ENCODE results near the gene HEPHL1.

Gene HEPHL1

GRCh38 chr11:94032066-94032465 lies 10.9 kb downstream of the HEPHL1 start:
- no peak for TF ChIP-seq FOXM1 (IDR thresholded peaks at IDR 0.05; ENCODE audit: borderline replicate concordance, low read depth)
- no peak for TF ChIP-seq RAD21 (IDR thresholded peaks at IDR 0.05; ENCODE audit: low read depth)
- TF ChIP-seq CREB1 (IDR thresholded peaks at IDR 0.05; ENCODE audit: low read depth), result no peak
- TF ChIP-seq YY1 (IDR thresholded peaks at IDR 0.05; ENCODE audit: low read depth), result no peak
- TF ChIP-seq REST (IDR thresholded peaks at IDR 0.05; ENCODE audit: low read depth), result no peak
- TF ChIP-seq MAX (IDR thresholded peaks at IDR 0.05), result no peak
- TF ChIP-seq NFIC (IDR thresholded peaks at IDR 0.05), result no peak
- TF ChIP-seq TEAD4 (IDR thresholded peaks at IDR 0.05), result no peak
- no peak for TF ChIP-seq EP300 (IDR thresholded peaks at IDR 0.05; ENCODE audit: borderline replicate concordance)
- TF ChIP-seq TAF1 (IDR thresholded peaks at IDR 0.05; ENCODE audit: low read depth), result no peak
- no peak for TF ChIP-seq USF1 (IDR thresholded peaks at IDR 0.05)
- no peak for TF ChIP-seq TCF12 (IDR thresholded peaks at IDR 0.05; ENCODE audit: low read depth)
- no peak for TF ChIP-seq EGR1 (IDR thresholded peaks at IDR 0.05)
- no peak for TF ChIP-seq ZBTB7A (IDR thresholded peaks at IDR 0.05; ENCODE audit: low read depth)
- no peak for TF ChIP-seq CEBPB (IDR thresholded peaks at IDR 0.05)

GRCh38 chr11:94032725-94033124 lies 11.6 kb downstream of the HEPHL1 start:
- TF ChIP-seq FOXM1 (IDR thresholded peaks at IDR 0.05; ENCODE audit: borderline replicate concordance, low read depth), result no peak
- TF ChIP-seq NFIC (IDR thresholded peaks at IDR 0.05), result no peak
- TF ChIP-seq CEBPB (IDR thresholded peaks at IDR 0.05), result no peak
- TF ChIP-seq MAX (IDR thresholded peaks at IDR 0.05), result no peak
- no peak for TF ChIP-seq REST (IDR thresholded peaks at IDR 0.05; ENCODE audit: low read depth)
- TF ChIP-seq TAF1 (IDR thresholded peaks at IDR 0.05; ENCODE audit: low read depth), result no peak
- no peak for TF ChIP-seq ZBTB7A (IDR thresholded peaks at IDR 0.05; ENCODE audit: low read depth)
- no peak for TF ChIP-seq TEAD4 (IDR thresholded peaks at IDR 0.05)
- TF ChIP-seq YY1 (IDR thresholded peaks at IDR 0.05; ENCODE audit: low read depth), result no peak
- TF ChIP-seq RAD21 (IDR thresholded peaks at IDR 0.05; ENCODE audit: low read depth), result no peak
- TF ChIP-seq USF1 (IDR thresholded peaks at IDR 0.05), result no peak
- no peak for TF ChIP-seq EGR1 (IDR thresholded peaks at IDR 0.05)
- TF ChIP-seq TCF12 (IDR thresholded peaks at IDR 0.05; ENCODE audit: low read depth), result no peak
- no peak for TF ChIP-seq EP300 (IDR thresholded peaks at IDR 0.05; ENCODE audit: borderline replicate concordance)
- no peak for TF ChIP-seq CREB1 (IDR thresholded peaks at IDR 0.05; ENCODE audit: low read depth)

GRCh38 chr11:94034207-94034606 lies 13.1 kb downstream of the HEPHL1 start:
- TF ChIP-seq ZBTB7A (IDR thresholded peaks at IDR 0.05; ENCODE audit: low read depth) (no peak), TCF12 (IDR thresholded peaks at IDR 0.05; ENCODE audit: low read depth) (no peak), CEBPB (IDR thresholded peaks at IDR 0.05) (no peak), REST (IDR thresholded peaks at IDR 0.05; ENCODE audit: low read depth) (no peak), RAD21 (IDR thresholded peaks at IDR 0.05; ENCODE audit: low read depth) (no peak)

- 0 out of 2 replicates have a peak, but pooled peaks have one; percentile 5 for TF ChIP-seq RAD21 (IDR thresholded peaks at IDR 0.05; ENCODE audit: low read depth)
- no peak for TF ChIP-seq EGR1 (IDR thresholded peaks at IDR 0.05)
Measured at GRCh38 chr11:94036096-94036495, 14.9 kb downstream of the HEPHL1 start.

- no peak for TF ChIP-seq CREB1 (IDR thresholded peaks at IDR 0.05; ENCODE audit: low read depth)
- TF ChIP-seq USF1 (IDR thresholded peaks at IDR 0.05), result no peak
- no peak for TF ChIP-seq EP300 (IDR thresholded peaks at IDR 0.05; ENCODE audit: borderline replicate concordance)
- no peak for TF ChIP-seq FOXM1 (IDR thresholded peaks at IDR 0.05; ENCODE audit: borderline replicate concordance, low read depth)
- no peak for TF ChIP-seq NFIC (IDR thresholded peaks at IDR 0.05)
- TF ChIP-seq REST (IDR thresholded peaks at IDR 0.05; ENCODE audit: low read depth), result no peak
- no peak for TF ChIP-seq RAD21 (IDR thresholded peaks at IDR 0.05; ENCODE audit: low read depth)
- TF ChIP-seq CEBPB (IDR thresholded peaks at IDR 0.05), result no peak
- no peak for TF ChIP-seq TAF1 (IDR thresholded peaks at IDR 0.05; ENCODE audit: low read depth)
- TF ChIP-seq EGR1 (IDR thresholded peaks at IDR 0.05), result no peak
- no peak for TF ChIP-seq ZBTB7A (IDR thresholded peaks at IDR 0.05; ENCODE audit: low read depth)
Measured at GRCh38 chr11:94043241-94043640, 22.1 kb downstream of the HEPHL1 start.

Data from Ishikawa (cell line).